Stimulated activated memory B cell treated with anti-CD40 and anti-IgM and Interleukin-4, amounts not matched to agents 10 μg/mL and 1 μg/mL and 100 μg/mL, for 72 hours (primary cell): Measurements from ENCODE around the gene TOP3B.
"Not testable (repeated sequence)": the region's sequence is repeated elsewhere in the genome, so short reads cannot be mapped to it uniquely, and the experiment has no call there.

Source experiments
- ATAC-seq: fragments of 150-1000 bp; cut with Tn5 transposase; 2 replicates; pipeline ENCODE4 v1.10.0; 2021
- H3K27ac Mint-ChIP-seq: one replicate; pipeline ENCODE4 v1.8.0; 2022; ENCODE audit warnings: mild to moderate bottlenecking, mixed read lengths
- H3K27me3 Mint-ChIP-seq: one replicate; pipeline ENCODE4 v1.8.0; 2022; ENCODE audit warnings: mixed read lengths
- H3K36me3 Mint-ChIP-seq: one replicate; pipeline ENCODE4 v1.8.0; 2022; ENCODE audit warnings: mixed read lengths
- H3K4me1 Mint-ChIP-seq: one replicate; pipeline ENCODE4 v1.8.0; 2022; ENCODE audit warnings: mixed read lengths
- H3K4me3 Mint-ChIP-seq: one replicate; pipeline ENCODE4 v1.8.0; 2022; ENCODE audit warnings: mild to moderate bottlenecking, moderate library complexity, mixed read lengths
- H3K9me3 Mint-ChIP-seq: one replicate; pipeline ENCODE4 v1.8.0; 2022; ENCODE audit warnings: mixed read lengths

TOP3B gene

GRCh38 chr22:21948824-21949568 lies 33.6 kb downstream of the TOP3B start:
- peaks cover 17% of the 10 kb centered on the region for H3K36me3 Mint-ChIP-seq
- no peak overlapping the region for H3K4me3 Mint-ChIP-seq
- no peaks in the 10 kb centered on the region for H3K9me3 Mint-ChIP-seq
- no peak overlapping the region for H3K27ac Mint-ChIP-seq
- ATAC-seq: no peak
- no peaks in the 10 kb centered on the region for H3K27me3 Mint-ChIP-seq
- peaks cover 39% of the 10 kb centered on the region for H3K4me1 Mint-ChIP-seq

- no peak for ATAC-seq
- Mint-ChIP-seq H3K27me3 (no peaks in the 10 kb centered on the region), H3K4me3 (no peak overlapping the region), H3K9me3 (no peaks in the 10 kb centered on the region), H3K27ac (no peak overlapping the region), H3K36me3 (peaks cover 20% of the 10 kb centered on the region), H3K4me1 (peaks cover 38% of the 10 kb centered on the region)
Measured at GRCh38 chr22:21948390-21948789, 34.2 kb downstream of the TOP3B start.

- no peaks in the 10 kb centered on the region for H3K27me3 Mint-ChIP-seq
- H3K27ac Mint-ChIP-seq: no peak overlapping the region
- no peak overlapping the region for H3K4me3 Mint-ChIP-seq
- H3K9me3 Mint-ChIP-seq: no peaks in the 10 kb centered on the region
- peaks cover 20% of the 10 kb centered on the region for H3K36me3 Mint-ChIP-seq
- peaks cover 39% of the 10 kb centered on the region for H3K4me1 Mint-ChIP-seq
- ATAC-seq: no peak
Measured at GRCh38 chr22:21947040-21948014, 35.3 kb downstream of the TOP3B start.

GRCh38 chr22:21946262-21946925 lies 36.2 kb downstream of the TOP3B start:
- Mint-ChIP-seq H3K4me3 (no peak overlapping the region), H3K36me3 (peaks cover 23% of the 10 kb centered on the region), H3K4me1 (peaks cover 37% of the 10 kb centered on the region), H3K9me3 (no peaks in the 10 kb centered on the region), H3K27me3 (no peaks in the 10 kb centered on the region), H3K27ac (no peak overlapping the region)
- no peak for ATAC-seq

GRCh38 chr22:21945453-21946261 lies 36.9 kb downstream of the TOP3B start:
- Mint-ChIP-seq H3K27me3 (no peaks in the 10 kb centered on the region), H3K27ac (no peak overlapping the region), H3K4me1 (peaks cover 36% of the 10 kb centered on the region), H3K9me3 (no peaks in the 10 kb centered on the region), H3K36me3 (peaks cover 27% of the 10 kb centered on the region), H3K4me3 (no peak overlapping the region)
- ATAC-seq: no peak

- Mint-ChIP-seq H3K27me3 (no peaks in the 10 kb centered on the region), H3K4me1 (peaks cover 36% of the 10 kb centered on the region), H3K9me3 (no peaks in the 10 kb centered on the region), H3K36me3 (peaks cover 27% of the 10 kb centered on the region), H3K4me3 (no peak overlapping the region), H3K27ac (no peak overlapping the region)
- ATAC-seq: no peak
Measured at GRCh38 chr22:21944871-21945270, 37.7 kb downstream of the TOP3B start.

- no peak for ATAC-seq
- Mint-ChIP-seq H3K36me3 (peaks cover 27% of the 10 kb centered on the region), H3K4me3 (no peak overlapping the region), H3K27ac (no peak overlapping the region), H3K9me3 (no peaks in the 10 kb centered on the region), H3K27me3 (no peaks in the 10 kb centered on the region), H3K4me1 (peaks cover 41% of the 10 kb centered on the region)
Measured at GRCh38 chr22:21943571-21944448, 38.8 kb downstream of the TOP3B start.

GRCh38 chr22:21942407-21943343 lies 39.9 kb downstream of the TOP3B start:
- H3K27ac Mint-ChIP-seq: peak overlapping the region; percentile 19
- peaks cover 45% of the 10 kb centered on the region for H3K4me1 Mint-ChIP-seq
- H3K36me3 Mint-ChIP-seq: peaks cover 27% of the 10 kb centered on the region
- no peaks in the 10 kb centered on the region for H3K9me3 Mint-ChIP-seq
- no peak for ATAC-seq
- no peaks in the 10 kb centered on the region for H3K27me3 Mint-ChIP-seq
- H3K4me3 Mint-ChIP-seq: no peak overlapping the region

GRCh38 chr22:21941921-21942320 lies 40.7 kb downstream of the TOP3B start:
- peaks cover 45% of the 10 kb centered on the region for H3K4me1 Mint-ChIP-seq
- H3K27ac Mint-ChIP-seq: peak overlapping the region; percentile 18
- H3K36me3 Mint-ChIP-seq: peaks cover 27% of the 10 kb centered on the region
- H3K4me3 Mint-ChIP-seq: no peak overlapping the region
- H3K27me3 Mint-ChIP-seq: no peaks in the 10 kb centered on the region
- no peaks in the 10 kb centered on the region for H3K9me3 Mint-ChIP-seq
- ATAC-seq: no peak

- Mint-ChIP-seq H3K4me3 (no peak overlapping the region), H3K36me3 (peaks cover 20% of the 10 kb centered on the region), H3K9me3 (no peaks in the 10 kb centered on the region), H3K27me3 (no peaks in the 10 kb centered on the region), H3K4me1 (peaks cover 53% of the 10 kb centered on the region), H3K27ac (no peak overlapping the region)
- ATAC-seq: no peak
Measured at GRCh38 chr22:21940521-21940920, 42.1 kb downstream of the TOP3B start.

GRCh38 chr22:21939935-21940334 lies 42.7 kb downstream of the TOP3B start:
- H3K27me3 Mint-ChIP-seq, ATAC-seq, H3K9me3 Mint-ChIP-seq, H3K4me3 Mint-ChIP-seq: not testable (repeated sequence)
- peaks cover 53% of the 10 kb centered on the region for H3K4me1 Mint-ChIP-seq
- peak overlapping the region; percentile 85 for H3K27ac Mint-ChIP-seq
- H3K36me3 Mint-ChIP-seq: peaks cover 14% of the 10 kb centered on the region

GRCh38 chr22:21939461-21939913 lies 43.1 kb downstream of the TOP3B start:
- H3K27ac Mint-ChIP-seq: peak overlapping the region; percentile 85
- no peak for ATAC-seq

GRCh38 chr22:21938906-21939305 lies 43.7 kb downstream of the TOP3B start:
- H3K27ac Mint-ChIP-seq: peak overlapping the region; percentile 85
- H3K27me3 Mint-ChIP-seq: no peaks in the 10 kb centered on the region
- H3K9me3 Mint-ChIP-seq: no peaks in the 10 kb centered on the region
- H3K4me1 Mint-ChIP-seq: peaks cover 53% of the 10 kb centered on the region
- H3K4me3 Mint-ChIP-seq: peak overlapping the region; percentile 90
- no peak for ATAC-seq
- peaks cover 9% of the 10 kb centered on the region for H3K36me3 Mint-ChIP-seq

More at GRCh38 chr22:21939461-21939913, 43.1 kb downstream of the TOP3B start:
- Mint-ChIP-seq H3K36me3 (peaks cover 11% of the 10 kb centered on the region), H3K4me1 (peaks cover 53% of the 10 kb centered on the region), H3K9me3 (no peaks in the 10 kb centered on the region), H3K27me3 (no peaks in the 10 kb centered on the region), H3K4me3 (peak overlapping the region; percentile 33)
